Activated CD4-positive, alpha-beta T cell treated with anti-CD3 and anti-CD28 coated beads, Interleukin-2, Interleukin-6, amounts not matched to agents 100 ng/mL and 50 ng/mL, durations not matched to agents 16 hours and 8 hours (primary cell): ENCODE data around the gene C1orf53.

ENCODE experiments used
- DNase-seq: peaks from one replicate; pipeline ENCODE4 v3.0.0-alpha.2; 2020

Gene C1orf53

DNA sequence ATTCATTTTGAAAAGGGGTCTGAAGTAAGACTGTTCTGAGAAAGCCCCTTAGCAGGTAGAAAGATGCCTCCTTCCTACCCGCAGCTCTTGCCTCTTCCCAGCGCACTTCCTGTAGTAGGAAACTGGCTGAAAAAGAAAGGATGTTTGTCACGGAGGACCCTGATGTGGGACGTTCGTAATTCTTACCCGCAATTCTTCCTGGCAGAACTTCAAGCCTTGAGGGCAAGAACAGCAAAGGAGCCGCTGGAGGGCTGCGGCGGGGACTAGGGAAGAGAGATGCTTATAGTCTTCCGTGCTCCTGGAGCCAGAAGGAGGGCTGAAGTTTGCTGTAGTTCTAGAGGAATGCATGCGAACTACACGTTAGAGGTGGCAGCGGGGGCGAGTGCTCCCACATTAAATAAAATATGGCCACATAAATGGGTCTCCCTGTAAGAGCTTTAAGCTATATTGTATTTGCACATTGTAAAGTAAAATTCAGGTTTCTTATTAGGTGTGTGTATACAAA is 6.3 kb downstream of the C1orf53 start:
- no peak for DNase-seq

DNA sequence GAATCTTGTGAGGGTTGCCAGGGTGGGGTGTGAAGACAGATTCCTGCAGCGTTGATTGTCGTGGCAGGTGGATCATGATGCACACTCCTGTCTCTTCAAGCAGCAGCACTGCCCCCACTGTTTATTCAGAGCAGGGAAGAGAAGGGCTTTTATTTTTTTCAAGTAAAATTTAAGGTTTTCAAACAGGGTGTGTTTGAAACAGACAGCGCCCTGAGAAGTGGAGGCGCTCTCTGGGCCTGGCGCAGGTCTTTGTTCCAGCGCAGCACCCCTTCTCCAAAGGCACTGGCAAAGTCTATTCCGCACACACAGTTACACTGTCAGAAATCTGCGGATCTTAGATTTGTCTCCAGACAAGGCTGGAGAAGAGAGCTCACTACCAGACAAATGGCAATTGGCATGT is 7.0 kb downstream of the C1orf53 start:
- DNase-seq: no peak

DNA sequence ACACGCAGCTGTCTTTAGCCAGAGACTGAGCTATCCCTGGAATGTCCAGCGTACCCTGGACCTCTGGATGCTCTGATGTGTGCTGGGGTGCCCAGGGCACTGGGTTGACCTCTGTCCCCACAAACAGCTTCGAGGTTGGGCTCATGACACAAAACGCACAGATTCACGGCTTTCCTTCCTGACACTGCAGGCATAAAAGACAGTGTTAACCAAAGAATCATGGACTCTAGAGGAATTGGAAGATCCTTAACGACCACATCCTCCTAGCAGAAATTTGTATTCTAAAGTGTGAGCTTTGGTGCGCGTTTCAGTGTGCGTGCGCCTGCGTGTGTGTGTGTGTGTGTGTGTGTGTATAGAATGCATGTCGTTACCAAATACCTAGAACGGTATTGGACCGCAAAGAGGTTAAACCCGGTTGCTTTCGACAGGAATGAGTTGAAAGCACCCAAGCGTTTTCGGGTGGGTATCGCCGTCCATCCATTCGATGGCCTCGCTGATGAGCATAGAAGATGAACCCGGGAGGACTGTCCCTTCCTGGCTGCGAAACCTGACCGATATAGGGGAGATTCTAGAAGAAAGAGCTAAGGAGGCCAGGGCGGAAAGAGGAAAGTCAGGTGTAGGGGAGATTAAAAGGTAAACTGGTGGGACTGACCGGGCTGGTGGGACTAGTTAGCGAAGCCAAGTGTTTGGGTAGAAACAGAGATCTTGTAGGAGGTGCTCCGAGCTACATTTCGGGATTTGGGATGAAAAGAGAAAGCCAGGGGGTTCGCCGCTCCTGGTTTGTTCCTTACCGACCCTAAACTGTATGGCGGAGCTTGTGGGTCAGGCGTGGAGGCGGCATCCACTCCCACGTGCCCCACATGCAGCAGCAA is 7.9 kb downstream of the C1orf53 start:
- no peak for DNase-seq

DNA sequence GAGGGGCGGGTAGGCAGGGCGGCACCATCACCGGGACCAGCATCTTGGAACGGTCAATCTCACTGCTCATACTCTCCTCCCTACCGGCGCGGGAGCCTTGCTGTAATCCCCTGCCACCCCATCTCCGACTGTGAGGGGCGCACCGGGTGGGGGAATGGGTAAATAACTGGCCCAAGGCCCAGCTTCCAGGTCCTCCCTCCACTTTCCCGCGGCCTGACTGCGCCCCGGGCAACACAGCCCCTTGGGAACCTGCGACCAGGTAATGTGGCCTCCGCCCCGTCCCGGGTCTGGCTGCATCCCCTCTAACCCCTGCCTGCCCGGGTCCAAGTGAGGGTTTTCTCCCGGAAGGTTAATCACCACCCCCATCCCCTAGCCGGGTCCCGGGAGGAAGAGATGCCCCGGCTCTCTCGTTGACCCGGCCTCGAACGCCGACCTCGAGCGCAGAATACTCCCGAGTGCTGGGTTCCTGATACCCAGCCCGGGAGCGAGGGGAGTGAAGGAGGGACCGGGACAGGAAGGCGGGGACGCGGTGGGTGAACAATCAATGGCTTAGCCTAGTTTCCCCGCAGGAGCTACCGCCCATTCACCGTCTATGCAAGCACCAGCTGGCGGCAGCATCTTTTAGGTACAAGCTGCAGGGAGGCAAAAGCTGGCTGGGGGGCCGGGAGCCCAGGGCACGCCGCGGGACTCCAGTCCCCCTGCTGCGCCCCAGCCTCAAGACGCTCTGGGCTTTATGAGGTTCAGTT is 8.9 kb downstream of the C1orf53 start:
- DNase-seq: no peak

DNA sequence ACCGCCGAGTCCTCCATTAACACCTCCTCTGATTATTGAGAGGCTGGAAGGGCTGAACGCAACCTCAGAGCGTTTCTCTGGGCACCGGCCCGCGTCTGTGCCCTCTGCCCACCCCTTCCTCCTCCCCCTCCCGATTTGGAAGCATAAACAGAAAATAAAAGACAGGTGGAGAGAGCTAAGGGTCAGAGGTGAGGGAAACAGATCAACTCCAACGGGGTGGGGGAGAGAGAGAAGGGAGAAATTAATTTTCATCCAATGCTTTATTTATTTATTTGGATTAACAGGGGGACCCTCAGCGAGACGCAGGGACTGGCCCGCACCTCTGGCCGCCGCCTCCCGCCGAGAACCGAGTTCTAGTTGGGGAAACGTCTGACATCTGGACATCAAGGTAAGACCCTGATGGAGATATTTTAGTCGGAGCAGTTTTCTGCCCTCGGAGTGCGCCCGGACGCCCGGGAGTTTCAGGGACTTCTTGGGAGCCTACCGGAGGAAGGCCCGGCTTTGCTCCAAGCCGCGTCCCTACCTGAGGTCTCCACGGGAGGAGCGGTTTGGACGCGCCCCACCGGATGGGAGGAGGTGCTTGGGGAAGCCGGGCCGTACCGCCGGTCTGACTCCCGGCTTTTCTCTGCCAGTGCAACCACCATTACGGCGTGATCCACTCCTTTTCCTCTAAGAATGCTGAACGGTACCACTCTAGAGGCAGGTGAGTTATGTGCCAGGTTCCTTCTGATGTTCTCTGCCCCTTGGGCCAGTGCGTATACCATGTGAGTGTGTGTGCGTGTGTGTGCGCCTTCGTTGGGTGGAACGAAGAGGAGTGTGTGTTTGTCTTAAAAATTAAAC is 9.6 kb downstream of the C1orf53 start:
- DNase-seq: no peak

DNA sequence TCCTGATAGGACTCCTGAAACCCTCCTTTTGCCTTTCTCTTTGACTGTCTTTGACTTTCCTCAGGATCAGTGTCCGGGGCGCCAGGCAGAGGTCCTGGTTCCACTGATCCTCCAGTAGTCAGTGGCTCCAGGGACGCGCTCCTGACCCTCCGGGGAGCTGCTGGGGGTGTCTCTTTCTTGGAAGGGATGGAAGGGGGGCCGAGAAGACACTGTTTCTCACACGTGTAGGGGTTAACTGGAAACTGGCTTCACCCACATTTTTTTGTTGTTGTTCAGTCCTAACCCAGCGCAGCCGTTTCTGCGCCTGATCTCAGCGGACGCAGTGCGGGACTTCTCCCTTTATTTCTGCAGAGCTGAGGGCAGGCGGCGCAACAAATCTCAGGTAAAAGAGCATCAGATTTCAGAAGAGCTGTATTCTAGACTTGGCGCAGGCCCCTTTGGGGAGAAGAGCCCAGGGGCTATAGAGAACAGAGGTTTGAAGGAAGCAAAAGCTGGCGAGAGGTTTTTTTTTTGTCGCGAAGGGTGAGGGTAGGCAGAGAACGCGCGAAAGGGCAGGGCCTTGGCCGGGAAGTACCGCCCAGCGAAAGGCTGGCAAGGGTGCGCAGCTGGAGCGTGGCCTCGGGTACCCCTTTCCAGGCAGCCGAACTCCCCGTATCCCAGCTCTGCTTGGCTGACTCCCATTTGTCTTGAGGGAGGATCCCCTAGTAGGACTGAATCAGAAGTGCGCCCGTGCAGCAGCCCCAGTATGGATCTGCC is 10.5 kb downstream of the C1orf53 start:
- DNase-seq: no peak

DNA sequence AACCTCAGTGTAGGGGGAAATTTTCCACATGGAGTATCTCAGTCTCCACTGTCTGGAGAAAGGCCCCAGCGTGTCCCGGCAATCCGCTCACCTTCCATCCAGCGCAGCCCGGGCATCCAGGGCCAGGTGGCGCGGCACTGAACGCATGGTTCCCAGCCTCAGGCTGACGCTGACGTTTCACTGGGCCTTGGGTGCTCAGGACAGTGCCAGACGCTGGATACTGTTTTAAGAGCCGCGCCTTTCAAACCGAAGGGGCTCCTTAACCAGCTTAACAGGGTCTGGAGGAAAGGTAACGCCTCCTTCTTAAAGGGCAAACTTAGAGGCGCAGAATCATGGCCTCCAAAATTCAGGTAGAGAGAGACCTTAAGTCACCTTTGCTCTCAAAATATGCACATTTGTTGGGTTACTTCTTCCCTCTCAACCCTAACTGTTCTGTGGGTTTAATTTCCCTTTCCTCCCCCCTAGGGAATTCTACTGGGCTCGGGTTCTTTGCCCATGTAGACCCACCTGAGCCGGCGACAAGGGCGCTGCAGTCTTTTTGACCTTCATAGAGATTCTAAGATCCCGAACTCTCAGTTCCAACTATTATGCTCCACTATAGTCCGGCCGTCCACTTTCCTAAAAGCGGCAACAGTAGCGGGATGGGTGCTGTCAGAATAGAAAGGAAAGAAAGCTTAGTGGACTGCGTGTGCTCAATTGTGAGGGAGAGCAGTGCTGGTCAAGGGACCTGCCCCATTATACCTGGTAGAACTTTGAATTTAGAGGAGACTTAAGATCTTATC is 11.3 kb downstream of the C1orf53 start:
- no peak for DNase-seq

DNA sequence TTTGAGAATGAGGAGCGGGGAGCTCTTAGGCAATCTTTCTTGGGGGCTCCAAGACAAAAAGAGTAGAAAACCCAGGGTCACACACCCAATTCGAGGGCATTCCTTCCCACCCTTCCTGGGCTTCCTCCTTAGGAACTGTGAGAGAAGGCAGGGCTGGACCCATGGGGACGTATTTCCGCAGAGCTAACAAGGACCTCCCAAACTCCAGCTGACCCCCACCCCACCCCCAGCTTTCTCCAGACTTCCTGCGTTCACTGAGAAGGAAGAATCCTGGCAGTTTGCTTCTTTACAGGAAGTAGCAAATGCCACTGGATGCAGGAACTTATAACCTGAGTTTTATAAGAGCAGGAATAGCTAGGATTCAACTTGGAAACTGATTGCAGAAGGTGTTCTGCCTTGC is 12.1 kb downstream of the C1orf53 start:
- DNase-seq: no peak

DNA sequence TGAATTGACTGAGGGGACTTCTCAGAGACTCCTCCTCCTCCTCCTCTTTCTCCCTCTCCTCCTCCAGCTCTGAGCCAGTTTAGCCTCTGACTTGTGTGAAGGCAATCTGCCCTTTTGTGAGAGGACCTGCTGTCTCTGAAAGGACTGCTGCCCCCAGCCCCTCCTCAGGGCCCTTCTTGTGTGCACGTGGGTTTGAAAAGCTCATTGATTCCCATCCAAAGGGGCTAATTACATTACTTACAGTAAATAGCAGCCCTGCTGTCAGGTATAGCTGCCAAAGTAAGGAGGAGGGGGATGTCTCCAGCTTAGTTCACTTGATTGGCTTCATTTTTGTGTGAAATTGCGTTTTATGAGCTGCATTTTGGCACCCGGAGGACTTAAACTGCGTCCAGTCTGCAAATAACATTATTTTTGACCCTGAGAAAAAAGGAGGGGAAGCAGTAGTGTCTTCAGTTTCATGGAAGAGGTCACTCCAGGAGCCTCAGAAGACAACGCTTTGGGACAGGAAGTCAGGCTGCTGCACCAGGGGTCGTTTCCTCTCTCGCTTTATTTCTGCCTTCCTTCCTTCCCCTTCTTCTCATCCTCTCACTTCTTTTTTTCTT is 12.9 kb downstream of the C1orf53 start:
- no peak for DNase-seq

DNA sequence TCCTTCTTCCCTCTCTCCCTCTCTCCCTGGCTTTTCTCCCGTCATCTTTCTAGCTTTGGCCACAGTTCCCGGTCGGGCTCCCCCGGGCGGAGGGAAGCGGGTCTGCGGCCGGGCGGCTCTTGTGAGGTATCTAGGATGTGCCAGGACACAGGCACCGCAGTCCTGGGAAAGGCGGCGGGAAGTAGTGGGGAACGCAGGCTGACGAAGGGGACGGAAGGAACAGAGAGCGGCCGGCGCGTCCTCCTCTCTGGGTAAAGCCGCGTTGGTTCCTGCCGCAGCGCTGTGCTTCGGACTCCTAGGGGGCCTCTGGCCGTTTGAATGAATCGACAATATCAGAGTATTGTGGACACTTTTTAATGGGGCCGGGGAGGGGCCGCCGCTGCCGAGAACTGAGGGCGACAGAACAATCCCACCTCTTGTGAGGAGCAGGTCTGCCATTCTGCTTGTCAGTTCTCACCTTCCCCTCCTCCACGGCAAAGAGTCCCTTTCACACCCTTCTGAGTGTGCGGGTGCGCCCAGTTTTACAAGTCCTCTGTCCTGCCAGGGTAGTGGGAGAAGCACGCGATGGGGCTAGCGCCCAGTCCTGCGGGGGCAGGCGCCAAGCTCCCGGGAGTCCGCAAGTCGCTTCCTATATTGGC is 13.6 kb downstream of the C1orf53 start:
- no peak for DNase-seq

DNA sequence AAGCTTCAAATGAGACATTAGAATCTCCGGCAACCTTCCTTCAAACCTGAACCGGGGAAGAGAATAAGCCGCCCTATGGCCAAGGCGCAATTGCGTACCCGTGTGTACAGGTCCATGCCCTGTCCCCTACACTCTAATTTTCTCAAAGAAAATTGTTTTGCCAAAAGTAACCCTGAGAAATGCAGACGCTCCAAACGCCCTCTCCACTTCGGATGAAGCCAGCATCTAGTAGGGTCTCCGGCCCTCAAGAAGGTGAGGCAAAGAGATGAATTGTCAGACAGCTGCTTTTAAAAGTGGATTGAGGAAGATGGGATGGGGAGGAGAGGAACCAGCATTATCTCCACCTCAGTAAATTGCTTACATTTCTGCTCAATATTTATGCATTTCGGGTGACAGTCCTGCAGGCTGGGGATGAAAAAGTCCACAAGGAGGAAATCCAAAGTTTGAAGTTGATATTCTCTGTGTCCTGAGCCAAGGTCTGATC is 14.1 kb downstream of the C1orf53 start:
- no peak for DNase-seq

DNA sequence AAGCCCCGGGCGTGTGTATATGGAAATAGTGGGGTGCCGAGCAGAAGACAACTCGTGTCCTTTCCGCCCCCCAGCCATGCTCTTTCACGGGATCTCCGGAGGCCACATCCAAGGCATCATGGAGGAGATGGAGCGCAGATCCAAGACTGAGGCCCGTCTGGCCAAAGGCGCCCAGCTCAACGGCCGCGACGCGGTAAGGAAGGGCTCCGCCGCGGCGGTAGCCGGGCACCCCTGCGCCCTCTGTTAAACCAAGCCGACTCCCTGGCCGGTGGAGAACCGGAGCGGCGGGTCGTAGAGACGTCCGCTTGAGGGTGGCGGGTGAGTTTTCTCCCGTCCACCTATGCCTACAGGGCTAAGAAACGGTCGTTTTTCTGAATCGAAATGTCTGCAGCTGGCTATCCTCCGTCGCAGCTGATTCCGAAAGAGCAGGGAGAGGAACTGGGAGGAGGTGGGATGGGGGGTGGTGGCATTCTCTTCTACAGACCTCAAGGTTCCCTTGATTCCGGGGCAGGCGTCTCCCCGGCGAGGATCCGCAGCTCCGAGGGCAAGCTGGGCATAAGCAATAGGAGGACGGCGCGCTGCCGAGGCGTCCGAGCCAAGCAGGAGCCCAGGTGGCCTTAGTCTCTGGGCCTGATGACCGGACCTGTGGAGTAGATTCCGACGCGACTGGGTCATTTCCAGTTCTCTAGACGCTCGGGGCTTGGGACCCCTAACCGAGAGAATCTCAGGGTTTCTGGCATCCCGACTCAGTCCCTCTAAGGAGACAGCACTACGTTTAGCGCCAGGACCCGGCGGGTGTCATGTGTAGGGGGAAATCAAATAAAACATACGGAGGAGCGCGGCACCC is 15.6 kb downstream of the C1orf53 start:
- no peak for DNase-seq

DNA sequence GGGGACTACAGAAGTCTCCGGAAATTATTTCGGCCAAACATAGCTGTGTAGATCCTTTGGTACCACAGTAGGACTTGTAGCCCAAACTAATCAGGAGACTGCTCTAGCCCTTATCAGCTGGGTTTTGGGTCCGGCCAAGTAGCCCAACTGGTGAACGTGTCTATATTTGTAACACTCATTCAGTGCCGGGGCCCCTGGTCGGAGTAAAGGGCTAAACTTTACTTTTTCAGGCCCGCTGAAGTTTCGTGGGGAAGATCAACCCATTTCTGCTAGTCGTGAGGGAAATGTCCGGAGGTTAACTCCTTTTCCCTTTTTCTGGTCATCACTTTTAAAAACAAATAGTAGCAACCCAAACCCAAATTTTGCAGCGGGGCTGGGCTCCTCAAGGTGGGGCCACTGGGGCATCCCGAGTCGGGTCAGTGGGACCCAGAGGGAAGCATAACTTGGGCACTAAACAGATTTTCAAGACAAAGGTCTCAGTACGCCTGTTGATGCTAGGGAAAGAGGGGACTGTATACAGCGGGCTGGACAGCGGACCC is 16.4 kb downstream of the C1orf53 start:
- DNase-seq: no peak

DNA sequence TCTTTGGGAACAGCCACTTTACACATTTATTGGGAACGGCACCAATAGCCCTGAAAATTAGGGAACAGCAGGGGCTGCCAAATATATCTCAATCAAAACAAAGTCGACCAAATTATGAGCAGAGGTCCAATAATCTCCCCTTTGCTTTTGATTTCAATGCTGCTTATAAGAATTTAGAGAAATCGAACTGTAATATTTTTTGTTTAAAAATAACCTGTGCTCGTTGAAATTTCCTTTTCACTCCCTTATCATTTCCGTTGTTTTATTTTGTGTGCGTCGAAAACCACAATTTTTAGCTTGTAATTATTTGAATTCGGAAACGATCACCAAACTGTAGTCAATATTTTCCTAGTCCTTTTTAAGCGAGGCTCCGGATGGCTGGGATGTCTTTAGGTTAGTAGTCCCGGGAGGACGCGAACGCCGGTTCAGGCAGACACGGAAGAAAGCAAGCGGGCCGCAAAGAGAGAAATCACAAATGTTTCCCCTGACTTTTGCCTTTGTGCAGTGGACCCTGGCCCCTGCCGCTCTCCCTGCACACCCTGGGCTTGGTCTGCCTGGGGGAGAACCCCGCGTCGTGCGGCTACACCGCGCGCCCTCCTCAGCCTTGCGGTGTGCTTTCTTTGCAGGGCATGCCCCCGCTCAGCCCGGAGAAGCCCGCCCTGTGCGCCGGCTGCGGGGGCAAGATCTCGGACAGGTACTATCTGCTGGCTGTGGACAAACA is 17.1 kb downstream of the C1orf53 start:
- no peak for DNase-seq

DNA sequence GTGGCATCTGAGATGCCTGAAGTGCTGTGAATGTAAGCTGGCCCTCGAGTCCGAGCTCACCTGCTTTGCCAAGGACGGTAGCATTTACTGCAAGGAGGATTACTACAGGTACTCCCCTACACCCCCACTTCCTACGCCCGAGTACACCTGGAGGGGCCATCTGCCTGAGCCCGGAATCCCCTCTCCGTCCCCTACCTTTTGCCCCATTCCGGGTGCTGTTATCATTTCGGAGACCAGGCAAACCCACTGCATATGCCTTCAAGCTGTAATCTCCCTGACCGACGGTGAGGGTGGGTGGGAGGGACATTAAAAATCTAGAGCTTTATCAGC is 17.6 kb downstream of the C1orf53 start:
- DNase-seq: no peak

DNA sequence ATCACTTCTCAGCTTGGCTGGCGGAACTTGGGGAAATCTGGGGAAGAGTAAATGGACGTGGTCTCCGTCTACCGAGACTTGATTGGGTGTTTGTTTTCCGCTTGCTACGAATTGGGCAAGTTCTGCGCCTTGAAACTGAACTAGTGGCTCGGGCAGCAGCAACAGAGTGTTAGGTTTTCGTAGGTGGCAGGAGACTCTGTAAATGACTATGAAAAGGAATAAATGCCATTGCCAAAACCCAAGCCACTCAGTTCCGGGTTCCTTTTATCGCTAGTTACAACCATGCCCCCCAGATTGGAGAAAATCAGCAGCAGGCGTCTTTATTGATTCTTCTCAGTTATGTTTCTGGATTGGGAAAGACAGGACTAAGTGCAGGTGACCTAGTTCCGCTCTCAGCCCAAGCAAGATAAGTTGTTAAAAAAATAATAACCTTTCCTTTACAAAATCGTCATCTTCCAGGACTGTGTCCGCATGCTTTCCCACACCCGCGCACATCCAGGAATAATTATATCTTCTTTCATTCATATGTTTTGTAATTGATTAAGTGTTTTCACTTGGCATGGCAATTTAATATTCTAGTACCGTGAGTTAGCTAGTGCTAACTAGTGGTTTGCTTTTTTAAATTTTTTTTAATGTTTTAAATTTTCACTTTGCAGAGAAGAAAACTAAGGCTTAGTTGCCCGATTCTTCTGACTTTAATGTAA is 18.1 kb downstream of the C1orf53 start:
- no peak for DNase-seq

DNA sequence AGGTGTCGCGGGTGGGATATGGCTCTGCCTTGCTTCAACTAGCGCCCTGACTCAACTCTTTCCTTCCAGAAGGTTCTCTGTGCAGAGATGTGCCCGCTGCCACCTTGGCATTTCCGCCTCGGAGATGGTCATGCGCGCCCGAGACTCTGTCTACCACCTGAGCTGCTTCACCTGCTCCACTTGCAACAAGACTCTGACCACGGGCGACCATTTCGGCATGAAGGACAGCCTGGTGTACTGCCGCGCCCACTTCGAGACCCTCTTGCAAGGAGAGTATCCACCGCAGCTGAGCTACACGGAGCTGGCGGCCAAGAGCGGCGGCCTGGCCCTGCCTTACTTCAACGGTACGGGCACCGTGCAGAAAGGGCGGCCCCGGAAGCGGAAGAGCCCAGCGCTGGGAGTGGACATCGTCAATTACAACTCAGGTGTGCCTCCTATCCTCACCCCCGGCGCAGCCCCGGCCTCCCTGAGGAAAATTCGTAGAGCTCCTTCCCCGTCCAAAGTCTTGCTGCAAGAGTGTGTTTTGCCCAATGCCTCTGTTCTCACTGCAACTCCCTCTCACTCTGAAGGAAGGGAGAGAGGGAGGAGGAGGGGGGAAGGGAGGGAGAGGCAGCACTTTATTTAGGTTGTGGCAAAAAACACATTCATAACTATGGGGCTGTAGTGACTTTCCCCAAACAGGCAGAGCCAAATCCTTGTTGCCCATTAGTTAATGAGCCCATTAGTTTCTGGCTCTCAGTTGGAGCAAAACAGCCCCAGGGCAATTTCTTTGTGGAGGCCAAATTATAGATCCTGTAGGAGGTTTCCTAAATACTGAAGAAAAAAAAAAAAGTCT is 19.0 kb downstream of the C1orf53 start:
- no peak for DNase-seq
